ENCODE measurements around the gene LRRC17.
"Not testable (repeated sequence)": the region's sequence is repeated elsewhere in the genome, so short reads cannot be mapped to it uniquely, and the experiment has no call there.

The LRRC17 gene

GRCh38 chr7:102966465-102966864 lies 53.7 kb downstream of the LRRC17 start:
- no peak overlapping the region for H3K4me3 ChIP-seq (ENCODE audit: low read depth, low read length)
- no peak for TF ChIP-seq CTCF (conservative IDR thresholded peaks at IDR 0.05; ENCODE audit: low read depth, low read length)
- no peak for DNase-seq (ENCODE audit: low read depth)

- H3K4me3 ChIP-seq (ENCODE audit: low read depth, low read length) = no peak overlapping the region
Observed at GRCh38 chr7:102967798-102968197, 55.0 kb downstream of the LRRC17 start.

GRCh38 chr7:102973096-102973802 lies 60.4 kb downstream of the LRRC17 start:
- DNase-seq (ENCODE audit: low read depth) = peak; percentile 40
- TF ChIP-seq CTCF (conservative IDR thresholded peaks at IDR 0.05; ENCODE audit: low read depth, low read length) = no peak
- H3K4me3 ChIP-seq (ENCODE audit: low read depth, low read length) = no peak overlapping the region

More at GRCh38 chr7:102967798-102968197, 55.0 kb downstream of the LRRC17 start:
- no peak for TF ChIP-seq CTCF (conservative IDR thresholded peaks at IDR 0.05; ENCODE audit: low read depth, low read length)
- DNase-seq (ENCODE audit: low read depth) = peak; percentile 79

- TF ChIP-seq CTCF (conservative IDR thresholded peaks at IDR 0.05; ENCODE audit: low read depth, low read length) = peak; percentile 39
- no peak overlapping the region for H3K4me3 ChIP-seq (ENCODE audit: low read depth, low read length)
Observed at GRCh38 chr7:102974366-102975236, 61.8 kb downstream of the LRRC17 start.

GRCh38 chr7:102975854-102976253 lies 63.1 kb downstream of the LRRC17 start:
- TF ChIP-seq CTCF (conservative IDR thresholded peaks at IDR 0.05; ENCODE audit: low read depth, low read length) = no peak
- no peak overlapping the region for H3K4me3 ChIP-seq (ENCODE audit: low read depth, low read length)
- DNase-seq (ENCODE audit: low read depth) = no peak

More at GRCh38 chr7:102974366-102975236, 61.8 kb downstream of the LRRC17 start:
- DNase-seq (ENCODE audit: low read depth) = no peak

GRCh38 chr7:102976493-102976892 lies 63.7 kb downstream of the LRRC17 start:
- DNase-seq (ENCODE audit: low read depth) = no peak
- H3K4me3 ChIP-seq (ENCODE audit: low read depth, low read length) = no peak overlapping the region
- TF ChIP-seq CTCF (conservative IDR thresholded peaks at IDR 0.05; ENCODE audit: low read depth, low read length) = no peak

GRCh38 chr7:102977586-102977985 lies 64.8 kb downstream of the LRRC17 start:
- DNase-seq (ENCODE audit: low read depth); H3K4me3 ChIP-seq (ENCODE audit: low read depth, low read length): not testable (repeated sequence)
